ENCODE results near the gene GAS2.
"Not testable (repeated sequence)": the region's sequence is repeated elsewhere in the genome, so short reads cannot be mapped to it uniquely, and the experiment has no call there.

The GAS2 gene

DNA sequence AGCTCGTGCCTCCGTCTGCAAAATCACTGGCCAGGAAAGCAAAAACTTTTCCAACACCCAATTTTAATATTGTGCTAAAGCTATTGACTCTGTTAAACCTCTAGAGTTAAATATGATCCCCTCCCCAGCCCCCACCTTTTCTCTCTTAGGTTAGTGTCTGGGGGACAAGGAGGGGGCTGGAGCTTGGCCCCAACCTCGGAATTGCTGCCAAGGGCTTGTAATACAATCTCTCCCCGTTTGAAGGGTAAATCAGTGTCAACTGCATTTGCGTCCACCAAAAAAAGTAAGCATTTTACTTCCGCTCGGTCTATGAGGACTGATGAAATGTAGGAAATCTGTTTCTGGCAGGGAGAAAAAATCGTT, at the start of gene GAS2:
Gene GAS2, plus strand, starts transcription at position 287 of the 363 bp plus-strand sequence. CDS start 8,259 bp downstream, outside the sequence.
- no peak for FAIRE-seq

DNA sequence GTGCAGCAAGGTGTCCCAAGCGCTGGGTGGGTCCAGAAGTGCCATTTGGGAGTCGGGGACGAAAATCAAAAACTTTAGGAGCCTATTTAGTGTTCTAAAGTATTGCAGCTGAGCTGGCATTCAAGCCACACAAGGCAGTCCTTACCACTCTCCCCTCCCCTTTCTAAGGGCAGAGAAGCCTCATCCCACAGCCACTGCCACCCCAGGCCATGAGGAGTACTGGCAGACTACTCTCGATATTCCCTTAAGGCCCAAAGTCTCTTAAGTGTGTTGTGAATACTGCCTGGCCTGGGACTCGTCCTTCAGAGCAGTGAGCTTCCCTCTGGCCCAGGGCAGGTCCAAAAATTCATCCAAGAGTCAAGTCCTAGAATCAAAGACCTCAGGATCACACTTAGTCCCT, 48.5 kb upstream of the GAS2 start:
- FAIRE-seq = no peak

DNA sequence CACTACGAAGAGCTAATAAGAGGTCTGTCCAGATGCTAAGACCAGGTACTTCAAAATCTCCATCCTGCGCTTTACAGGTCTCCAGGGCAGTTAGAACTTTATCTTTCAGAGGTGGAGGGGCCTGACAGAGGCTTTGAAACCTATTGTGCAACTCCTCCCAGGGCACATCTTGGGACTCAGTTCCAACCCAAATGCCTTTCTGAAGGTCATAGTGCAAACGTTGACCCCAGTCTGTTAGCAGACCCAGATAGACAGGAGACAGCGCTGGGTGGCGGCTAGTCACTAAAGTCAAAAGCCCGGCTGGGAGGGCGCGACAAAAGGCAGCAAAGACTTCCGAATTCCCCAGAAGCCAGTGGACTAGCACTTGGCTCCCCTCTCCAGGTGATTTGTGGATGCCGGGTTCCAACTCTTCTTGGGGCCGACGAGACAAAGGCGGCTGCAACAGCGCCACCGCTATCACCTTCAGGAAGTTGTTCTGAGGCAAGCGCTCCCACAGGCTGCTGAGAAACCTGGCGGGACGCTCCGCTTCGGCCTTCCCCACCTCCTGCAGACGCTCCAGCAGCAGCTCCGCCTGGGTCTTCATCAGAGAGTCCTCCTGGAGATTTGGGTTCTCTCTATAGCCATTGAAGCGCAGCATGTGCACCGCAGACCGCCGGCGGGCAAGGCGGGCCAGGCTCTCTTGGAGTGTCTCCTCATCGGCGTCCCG, 41.5 kb upstream of the GAS2 start:
- no peak for FAIRE-seq

DNA sequence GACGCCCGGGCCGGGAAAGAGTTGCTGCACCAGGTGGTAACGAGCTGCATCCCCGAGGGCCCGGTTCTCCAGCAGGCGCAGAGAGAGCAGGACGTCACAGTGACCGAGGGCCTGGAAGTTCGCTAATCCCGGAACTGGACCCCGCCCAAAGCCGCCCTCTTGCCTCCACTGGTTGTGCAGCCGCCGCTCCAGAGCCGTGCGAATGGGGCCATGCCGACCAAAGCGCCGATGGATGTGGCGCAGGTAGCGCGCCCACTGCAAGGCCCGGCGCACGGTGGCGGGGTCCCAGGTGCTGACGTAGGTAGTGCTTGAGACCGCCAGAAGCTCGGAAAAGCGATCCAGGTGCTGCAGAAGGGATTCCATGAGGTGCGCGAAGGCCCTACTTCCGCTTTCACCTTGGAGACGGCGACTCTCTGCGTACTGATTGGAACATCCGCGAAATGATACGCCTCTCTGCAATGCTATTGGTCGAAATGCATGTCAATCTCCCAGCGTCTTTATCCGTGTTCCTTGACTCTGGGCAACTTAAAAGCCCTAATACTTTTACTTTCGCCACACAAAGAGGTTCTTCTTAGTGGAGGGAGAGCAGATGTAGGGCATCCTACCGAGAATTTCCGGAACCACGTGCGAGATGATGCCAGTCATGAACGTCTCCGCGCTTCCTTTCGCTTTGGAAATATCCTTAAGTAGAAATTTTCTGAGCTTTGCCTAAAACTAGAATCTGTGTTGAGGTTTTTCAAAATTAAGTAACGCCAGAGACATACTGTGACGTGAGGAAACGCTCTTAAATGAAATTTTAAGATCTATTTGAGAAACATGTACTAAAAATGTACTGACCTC, 40.7 kb upstream of the GAS2 start, which contains the start of gene FANCF:
Gene FANCF, minus strand, starts transcription at position 376 of the 840 bp plus-strand sequence. Its CDS starts 13 bp downstream, at position 363.
- FAIRE-seq = no peak

DNA sequence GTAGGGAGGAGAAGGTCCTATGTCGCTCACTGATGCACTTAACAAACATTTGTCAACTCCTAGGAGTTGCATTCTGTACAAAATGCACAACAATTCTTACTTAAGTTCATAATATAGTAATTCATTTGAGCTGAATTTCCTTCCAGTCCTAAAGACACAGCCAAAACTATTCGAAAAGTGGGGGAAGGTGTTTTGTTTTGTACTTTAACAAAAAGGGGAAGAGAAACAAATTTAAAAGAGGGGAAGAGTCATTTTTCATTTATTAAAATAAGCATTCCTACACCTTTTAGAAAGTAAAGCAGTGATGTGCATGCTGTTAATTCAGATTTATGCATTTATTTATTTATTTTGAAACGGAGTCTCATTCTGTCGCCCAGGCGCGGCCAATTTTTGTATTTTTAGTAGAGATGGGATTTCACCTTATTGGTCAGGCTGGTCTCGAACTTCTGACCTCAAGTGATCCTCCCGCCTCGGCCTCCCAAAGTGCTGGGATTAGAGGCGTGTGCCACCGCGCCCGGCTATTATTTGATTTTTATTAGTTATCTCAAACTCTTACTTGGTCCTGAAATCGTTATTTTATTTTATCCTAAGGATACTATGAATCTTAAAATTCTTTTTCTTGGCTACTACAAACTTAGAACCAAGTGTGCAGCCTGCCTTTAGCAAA, 39.7 kb upstream of the GAS2 start:
- FAIRE-seq = no peak

DNA sequence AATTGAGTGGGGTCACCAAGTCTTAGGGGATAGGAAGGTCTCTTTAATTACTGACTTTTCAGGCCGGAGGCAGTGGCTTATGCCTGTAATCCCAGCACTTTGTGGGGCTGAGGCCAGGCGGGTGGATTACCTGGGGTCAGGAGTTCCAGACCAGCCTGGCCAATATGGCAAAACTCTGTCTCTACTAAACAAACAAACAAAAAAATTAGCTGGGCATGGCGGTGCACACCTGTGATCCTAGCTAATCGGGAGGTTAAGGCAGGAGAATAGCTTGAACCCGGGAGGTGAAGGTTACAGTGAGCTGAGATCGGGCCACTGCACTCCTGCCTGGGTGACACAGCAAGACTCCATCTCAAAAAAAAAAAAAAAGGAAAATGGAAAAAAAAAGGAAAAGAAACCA, 39.0 kb upstream of the GAS2 start:
- FAIRE-seq = no peak

DNA sequence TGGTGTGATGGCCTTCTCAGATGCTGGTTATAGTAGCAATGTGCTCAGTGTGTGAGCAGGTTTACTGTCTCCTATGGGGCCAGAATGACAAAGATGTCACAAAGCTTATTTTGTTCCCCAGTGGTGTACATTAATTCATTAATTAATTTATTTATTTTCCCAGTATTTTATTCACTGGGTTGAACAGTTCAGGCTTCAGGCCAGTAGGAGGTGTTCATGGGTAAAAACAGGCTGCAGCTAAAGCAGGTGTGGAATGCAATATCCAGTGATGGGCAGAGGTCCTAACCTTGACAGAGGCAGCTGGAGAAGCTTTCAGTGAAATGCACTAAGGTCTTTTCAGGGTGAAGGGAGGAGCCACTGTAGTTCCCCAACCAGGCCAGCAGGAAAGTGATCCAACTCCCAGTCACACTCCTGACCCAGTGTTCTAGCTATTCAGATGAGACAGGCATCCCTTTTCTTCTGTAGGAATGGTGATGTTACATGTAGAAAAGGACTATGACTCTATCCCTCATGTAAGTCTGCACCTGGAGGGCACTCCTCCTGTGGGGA, 33.0 kb upstream of the GAS2 start:
- no peak for FAIRE-seq

DNA sequence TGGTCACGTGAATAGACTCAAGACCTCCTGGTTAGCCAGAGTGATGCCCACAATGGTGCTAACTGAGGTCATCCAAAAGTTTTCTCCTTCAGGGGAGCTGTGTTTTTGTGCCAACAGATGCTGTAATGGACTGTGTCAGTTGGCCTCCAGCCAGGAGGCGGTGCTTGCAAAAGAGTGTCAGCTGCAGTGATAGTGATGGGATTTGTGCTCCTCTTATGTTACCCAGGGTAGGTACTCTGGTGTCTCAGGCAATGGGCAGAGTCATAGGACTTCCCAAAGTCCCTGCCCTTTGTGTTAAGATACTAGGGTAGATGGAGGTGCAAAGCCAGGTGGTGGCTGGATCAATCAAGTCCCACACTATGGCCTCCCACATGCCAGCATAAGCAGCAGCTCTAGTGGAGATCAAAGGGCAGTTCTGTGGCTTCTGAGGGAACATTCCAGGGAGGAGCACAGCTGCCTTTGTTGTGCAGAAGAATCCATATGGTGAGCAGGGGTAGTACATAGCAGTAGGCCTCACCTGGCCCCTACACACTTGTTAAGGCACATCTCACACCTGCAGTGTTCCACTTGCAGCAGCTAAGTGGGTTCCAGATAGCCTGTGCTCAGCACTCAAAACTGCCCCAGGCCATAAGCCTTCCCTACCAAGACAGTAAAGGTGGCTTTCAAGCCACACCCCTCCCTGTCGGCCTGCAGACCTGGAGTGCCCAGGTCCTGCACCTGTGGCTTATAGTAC, 31.3 kb upstream of the GAS2 start:
- FAIRE-seq = no peak

DNA sequence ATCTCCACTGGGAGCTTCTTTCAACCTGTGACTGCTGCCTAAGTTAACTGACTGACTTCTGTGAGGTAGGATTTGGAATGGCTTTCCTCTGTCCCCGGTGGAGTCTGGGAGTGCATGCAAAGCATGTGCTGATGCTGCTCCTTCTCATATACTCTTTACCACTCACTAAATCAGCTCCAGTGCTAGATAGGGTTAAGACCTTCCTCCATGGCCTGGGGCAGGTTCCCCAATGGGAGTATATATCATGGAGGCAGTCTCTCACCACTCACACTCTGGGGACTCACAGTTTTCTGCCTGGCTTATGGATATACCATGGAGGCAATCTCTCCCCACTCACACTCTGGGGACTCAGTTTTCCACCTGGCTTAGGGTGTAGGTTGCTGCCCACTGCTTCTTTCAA, 30.7 kb upstream of the GAS2 start:
- FAIRE-seq = no peak

DNA sequence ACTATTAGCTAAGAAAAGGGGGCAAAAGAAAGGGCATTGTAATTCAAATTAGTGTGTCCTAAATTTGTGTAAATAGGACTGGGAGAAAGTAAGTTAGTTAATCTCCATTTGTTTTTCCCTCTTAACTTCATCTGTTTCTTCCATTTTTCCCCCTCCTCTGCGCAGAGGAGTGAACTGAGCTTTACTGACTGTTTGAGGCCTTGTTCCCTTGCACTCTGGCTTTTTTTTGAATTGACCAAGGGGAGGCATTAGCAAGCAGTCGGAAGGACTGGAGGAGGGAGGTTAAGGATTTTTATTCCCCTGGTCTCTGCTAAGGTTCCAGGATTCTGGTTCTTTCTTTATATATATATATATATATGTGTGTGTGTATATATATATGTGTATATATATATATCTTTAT, 25.5 kb upstream of the GAS2 start:
- no peak for FAIRE-seq

DNA sequence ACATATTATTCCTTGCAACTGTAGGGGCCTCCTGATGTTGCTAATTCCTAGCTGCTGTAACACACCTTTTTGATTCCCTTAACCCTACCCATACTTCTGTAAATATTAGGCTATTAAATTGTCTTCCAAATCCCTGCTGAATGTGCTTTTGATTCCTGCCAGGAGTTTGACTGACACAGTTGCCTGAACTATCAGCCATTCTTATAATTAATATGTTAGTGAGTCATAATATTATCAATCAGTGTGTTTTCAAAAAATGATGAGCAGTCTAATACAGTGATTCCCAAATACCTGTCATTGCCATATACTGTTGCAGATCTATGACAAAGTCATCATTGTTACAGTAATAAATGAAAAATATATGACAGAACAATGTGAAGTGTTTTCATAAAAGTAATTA, 24.9 kb upstream of the GAS2 start:
- no peak for FAIRE-seq

DNA sequence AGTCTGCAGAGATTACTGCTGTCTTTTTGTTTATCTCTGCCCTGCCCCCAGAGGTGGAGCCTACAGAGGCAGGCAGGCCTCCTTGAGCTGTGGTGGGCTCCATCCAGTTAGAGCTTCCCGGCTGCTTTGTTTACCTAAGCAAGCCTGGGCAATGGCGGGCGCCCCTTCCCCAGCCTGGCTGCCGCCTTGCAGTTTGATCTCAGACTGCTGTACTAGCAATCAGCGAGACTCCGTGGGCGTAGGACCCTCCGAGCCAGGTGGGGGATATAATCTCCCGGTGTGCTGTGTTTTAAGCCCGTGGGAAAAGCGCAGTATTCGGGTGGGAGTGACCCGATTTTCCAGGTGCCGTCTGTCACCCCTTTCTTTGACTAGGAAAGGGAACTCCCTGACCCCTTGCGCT, 14.1 kb upstream of the GAS2 start:
- not testable (repeated sequence) for FAIRE-seq

DNA sequence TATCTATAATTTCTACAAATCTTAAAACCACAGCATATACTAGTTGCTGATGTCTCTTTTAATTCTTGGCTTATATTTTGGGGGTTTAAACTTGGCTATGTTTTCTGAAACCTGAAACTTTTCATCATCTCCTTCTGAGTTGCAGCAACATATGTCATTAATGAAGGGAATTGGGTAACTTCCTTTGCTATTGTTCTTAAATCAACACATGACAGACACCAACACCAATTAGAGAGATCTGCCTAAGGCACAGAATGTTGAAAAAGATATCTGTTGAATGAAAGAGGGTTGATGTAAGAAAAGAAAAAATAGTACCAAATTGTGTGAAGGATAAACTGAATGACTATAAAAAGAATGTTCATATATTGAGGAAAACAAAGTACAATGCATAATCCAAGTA, 10.3 kb upstream of the GAS2 start:
- FAIRE-seq = no peak

DNA sequence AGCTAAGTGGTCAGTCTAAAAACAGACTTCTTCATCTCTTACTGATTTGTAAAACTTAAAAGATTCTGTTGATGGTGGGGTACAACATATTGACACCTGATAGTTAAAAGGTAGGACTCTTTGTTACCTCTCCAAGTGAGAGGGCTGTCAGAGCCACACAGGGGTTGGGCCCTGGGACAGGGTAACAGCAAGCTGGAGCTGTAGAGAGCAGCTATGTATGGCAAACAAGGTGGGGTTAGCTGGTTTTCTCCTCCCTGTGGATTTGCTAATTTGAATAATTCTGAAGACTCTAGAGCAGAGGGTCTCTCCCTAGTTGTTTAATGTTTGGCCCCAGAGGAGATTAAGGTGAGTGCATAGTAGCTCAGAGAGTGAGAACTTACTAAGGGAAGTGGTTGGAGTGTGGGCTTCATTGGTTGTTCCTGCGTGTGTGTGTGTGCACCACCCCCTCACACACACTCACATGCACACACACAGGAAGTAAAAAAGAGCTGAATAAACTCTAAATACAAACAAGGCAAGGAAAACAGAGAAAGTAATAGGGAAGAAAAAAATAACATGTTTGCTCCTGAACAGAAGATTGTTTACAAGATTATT, 9.2 kb upstream of the GAS2 start:
- FAIRE-seq = no peak

DNA sequence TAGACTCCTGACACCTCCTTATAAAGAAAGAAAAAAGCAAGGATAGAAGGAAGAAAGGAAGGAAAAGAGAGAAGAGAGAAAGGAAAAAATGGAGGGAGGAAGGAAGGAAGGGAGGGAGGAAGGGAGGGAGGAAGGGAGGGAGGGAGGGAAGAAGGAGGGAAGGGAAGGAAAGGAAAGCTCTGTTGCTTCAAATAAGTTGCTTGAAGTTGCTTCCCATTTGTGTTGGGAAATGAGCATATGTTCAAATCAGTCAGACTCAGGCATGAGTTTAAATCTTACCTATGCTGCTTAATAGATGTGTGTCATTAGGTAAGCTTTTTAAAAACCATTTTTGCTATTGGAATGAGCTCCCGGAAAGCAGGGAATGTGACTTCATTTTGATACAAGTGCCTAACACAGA, 6.6 kb upstream of the GAS2 start:
- FAIRE-seq = no peak

DNA sequence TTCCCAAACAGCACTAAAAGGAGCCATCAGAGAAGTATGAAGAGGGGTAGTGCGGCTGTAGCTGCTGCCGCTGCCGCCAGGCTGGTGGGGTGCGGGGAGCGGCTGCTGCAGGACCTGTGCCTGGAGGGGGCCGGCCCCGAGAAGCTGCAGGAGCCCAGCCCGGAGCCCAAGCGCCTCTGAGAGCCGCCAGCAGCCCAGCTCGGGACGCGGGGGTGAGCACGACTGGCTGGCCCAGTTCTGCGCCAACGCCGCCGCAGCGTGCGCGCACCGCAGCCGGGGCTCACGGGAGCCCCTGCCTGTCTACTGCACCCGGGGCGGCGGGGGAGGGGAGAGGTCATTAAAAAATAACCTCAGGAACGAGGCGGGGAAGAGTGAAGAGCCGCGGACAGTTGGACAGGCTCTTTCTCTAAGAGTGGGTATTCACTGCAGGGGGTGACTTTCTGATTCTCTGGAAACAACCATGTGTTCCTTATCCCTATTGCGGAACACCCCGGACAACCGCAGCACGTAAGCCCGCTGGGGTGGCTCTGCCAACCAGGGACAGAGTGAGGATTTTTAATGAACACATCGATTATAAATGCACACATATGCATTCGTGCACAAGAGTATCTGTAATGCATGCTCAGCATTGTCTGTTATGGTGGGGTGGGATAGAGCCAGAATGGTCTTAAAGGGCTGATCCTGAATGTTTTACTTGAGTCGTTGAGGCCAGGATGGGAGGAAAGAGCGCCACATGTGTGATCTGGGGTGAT, 453 bp downstream of the GAS2 start:
- no peak for FAIRE-seq

DNA sequence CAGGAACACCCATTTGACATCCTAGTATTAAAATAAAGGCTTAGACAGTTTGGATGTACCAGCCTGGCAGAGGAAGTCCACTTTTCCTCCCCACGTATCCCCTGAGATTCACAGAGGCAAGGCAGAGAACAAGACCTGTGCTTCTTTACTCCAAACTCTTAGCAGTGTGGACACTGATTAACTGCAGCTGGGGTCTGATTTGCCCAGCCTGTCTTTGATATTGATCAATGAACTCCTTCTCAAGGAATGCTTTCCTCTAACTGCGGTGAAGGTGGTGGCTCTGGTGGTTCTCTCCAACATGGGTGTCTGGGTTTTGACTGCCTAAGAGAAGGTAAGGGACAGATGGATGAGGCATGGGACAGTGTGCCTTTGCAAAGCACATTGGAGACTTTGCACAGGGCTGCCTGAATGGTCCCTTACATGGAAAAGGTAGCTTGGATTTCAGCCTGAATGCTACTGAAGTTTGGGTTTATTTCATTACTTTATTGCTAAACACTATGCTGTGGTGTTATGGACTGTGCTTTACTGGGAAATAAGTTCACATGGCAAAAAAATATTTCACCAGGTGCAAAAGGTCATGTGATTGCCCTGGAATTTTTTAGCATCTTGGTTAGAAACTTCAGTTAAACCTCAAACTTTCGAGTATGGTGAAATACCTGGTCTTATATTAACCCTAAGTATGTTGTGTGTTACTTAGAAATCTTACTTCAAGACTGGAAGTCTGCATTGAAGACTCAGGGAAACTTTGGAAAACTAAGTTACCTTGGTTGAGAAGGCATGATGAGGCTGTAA, 1.8 kb downstream of the GAS2 start:
- FAIRE-seq = no peak

DNA sequence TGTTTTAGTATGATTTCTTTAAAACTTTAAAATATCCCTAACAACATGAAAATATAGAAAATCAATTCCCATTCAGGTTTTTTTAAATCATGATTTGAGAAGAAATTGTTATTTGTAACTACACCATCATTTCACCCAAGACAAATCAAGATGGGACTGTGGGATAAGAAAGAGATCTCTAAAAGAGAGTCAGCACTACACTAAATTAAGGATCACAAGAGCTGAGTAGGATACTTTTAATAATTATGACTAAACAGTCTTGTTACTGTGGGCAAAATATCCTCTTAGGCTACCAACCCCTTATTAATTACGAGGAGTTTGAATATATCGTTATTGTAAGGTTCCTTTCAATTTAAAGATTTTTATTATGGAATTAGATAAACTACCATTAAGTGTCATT, 3.0 kb downstream of the GAS2 start:
- FAIRE-seq = no peak

DNA sequence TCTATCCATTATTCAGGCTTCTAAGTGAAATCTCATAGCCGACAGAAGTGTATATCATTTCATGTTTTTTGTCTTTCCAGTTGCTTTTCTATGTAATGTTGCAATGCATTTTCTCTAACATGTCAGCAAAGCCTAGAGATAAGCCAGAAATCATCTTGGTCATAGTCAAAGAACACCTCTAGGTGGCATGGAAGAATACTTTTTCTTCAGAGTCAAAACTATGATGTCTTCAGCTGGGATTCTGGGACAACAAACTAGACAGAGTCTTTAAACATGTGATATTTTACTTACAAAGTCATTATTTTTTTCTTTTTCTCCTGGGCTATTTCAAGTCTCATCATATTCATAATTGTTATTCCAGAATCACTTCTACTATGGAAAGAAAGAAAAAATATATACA, 4.4 kb downstream of the GAS2 start:
- FAIRE-seq = no peak

DNA sequence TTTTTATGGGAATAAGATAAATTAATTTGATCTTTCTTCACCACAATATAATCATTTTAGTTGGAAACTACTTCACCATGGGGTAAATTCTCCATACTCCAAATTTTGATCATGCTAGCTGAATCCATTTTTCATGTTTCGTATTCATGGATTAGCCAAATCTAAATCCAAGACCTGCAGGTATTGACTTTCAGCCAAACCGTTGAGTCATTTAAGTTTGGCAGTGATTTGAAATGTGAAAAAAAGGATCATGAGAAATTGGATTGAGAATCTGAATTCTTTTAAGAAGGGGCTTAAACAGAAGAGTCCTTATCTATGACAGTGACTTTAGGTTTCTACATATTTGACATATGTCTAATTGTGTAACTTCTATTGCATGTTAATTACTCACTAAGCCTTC, 5.3 kb downstream of the GAS2 start:
- no peak for FAIRE-seq
